HAP-1 (cell line): ENCODE data around the gene ACD.

Experiments used
- DNase-seq, 2 experiments: peaks; one replicate each; pipeline ENCODE4 v3.0.0-alpha.2; 2016 to 2020; ENCODE audit warnings: low spot score in 2 of 2
- H3K27me3 ChIP-seq: fragments of 250-450 bp; sonication (Bioruptor Pico); 2 replicates; pipeline ENCODE4 v1.5.1; 2020; ENCODE audit warnings: low read depth, mild to moderate bottlenecking, moderate library complexity
- H3K36me3 ChIP-seq: fragments of 250-450 bp; sonication (Bioruptor Pico); replicated peaks from 2 replicates; pipeline ENCODE4 v1.5.1; 2020; ENCODE audit warnings: mild to moderate bottlenecking
- H3K4me1 ChIP-seq: fragments of 250-450 bp; sonication (Bioruptor Pico); 2 replicates; pipeline ENCODE4 v1.5.1; 2020; ENCODE audit warnings: mild to moderate bottlenecking
- H3K4me3 ChIP-seq: fragments of 250-450 bp; sonication (Bioruptor Pico); 2 replicates; pipeline ENCODE4 v1.5.1; 2020; ENCODE audit warnings: mild to moderate bottlenecking, moderate library complexity
- H3K9me3 ChIP-seq: fragments of 250-450 bp; sonication (Bioruptor Pico); 2 replicates; pipeline ENCODE4 v1.5.1; 2020; ENCODE audit warnings: mild to moderate bottlenecking, moderate library complexity
- in situ Hi-C: fragments of 300-500 bp; cut with MboI; formaldehyde crosslinking; loops from 3 replicates; pipeline ENCODE4 v1.14.3; 2020; ENCODE audit warnings: low sequenced_read_pairs, inconsistent platforms, mixed read lengths

ACD gene

DNA sequence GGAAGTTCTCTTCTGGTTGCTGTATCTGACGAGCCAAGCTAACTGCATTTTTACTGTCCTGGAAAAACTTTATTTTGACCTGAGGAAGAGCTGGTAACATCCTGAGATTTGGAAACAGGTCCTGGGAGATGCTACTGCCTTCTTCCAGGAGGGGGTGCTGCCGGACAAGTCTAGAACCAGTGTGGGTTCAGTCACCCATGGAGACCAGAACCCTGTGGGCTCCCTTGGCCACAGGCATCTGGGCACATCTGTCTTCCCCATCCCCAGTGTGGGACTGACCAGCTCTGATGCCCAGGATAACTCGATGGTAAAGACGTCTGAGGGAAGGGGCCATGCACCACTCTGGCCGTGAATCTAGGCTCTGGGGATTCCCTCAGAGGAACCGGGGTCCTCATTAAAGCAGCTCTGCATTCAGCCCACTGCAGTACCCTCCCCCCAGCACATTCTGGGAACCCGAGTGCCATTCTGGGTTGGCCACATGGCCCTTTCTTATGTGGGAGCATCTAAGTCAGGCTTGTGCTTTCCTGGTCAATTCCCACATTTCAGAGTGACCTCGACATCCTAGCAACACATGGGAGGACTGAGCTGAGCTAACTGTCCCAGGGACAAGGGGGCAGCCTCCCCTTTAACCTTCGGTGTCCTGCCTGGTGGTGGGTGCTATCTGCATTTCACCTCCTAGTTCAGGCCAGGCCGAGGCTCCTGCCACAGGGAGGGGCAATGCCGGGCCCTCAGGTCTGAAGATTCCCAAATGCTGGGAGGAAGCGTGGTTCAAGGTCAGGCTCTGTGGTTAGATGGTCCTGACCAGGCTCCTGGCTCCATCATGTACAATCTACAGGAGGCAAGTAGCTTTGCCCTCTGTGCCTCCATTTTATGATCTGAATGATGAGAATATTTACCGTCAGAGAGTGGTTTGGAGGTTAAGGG, 12.9 kb upstream of the ACD start:
- peak; percentile 36 to 85 for DNase-seq
- Histone ChIP-seq H3K4me1 (peaks cover 3% of the 10 kb centered on the region; the same call in 1 of the 2 replicates), H3K4me3 (no peak overlapping the region), H3K36me3 (no peaks in the 10 kb centered on the region), H3K27me3 (no peaks in the 10 kb centered on the region), H3K9me3 (no peaks in the 10 kb centered on the region)
- in situ Hi-C loops = loop anchor here (10.0 kb wide), 1 partner anchor 372 kb away; no protein-coding TSS in a partner anchor

DNA sequence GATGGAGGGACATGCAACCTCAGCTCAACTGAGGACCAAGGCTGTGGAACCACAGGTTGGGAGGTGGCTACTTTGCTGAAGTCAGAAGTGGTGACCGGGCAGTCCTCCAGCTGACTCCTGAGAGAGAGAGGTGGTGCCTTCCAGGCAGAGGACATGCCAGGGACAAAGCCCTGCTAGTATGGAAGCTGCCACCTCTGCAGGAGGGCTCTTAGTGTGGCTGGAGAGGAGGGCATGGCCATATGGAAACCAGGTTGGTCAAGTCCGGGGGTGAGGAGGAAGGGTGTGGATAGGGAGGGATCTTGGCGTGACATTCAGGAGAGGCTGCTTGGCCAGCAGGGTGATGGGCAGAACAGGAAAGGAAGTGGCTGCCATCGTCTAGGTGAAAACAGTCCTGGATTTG, 12.2 kb upstream of the ACD start:
- Histone ChIP-seq H3K9me3 (no peaks in the 10 kb centered on the region), H3K36me3 (no peaks in the 10 kb centered on the region), H3K27me3 (no peaks in the 10 kb centered on the region), H3K4me3 (no peak overlapping the region), H3K4me1 (peaks cover 10% of the 10 kb centered on the region)
- DNase-seq = no peak
- in situ Hi-C loops = loop anchor here (10.0 kb wide), 1 partner anchor 372 kb away; no protein-coding TSS in a partner anchor

GRCh38 chr16:67669499-67670101, 9.5 kb upstream of the ACD start:
- Histone ChIP-seq H3K4me3 (no peak overlapping the region), H3K36me3 (no peaks in the 10 kb centered on the region; the same call in 1 of the 2 replicates), H3K9me3 (no peaks in the 10 kb centered on the region), H3K4me1 (peaks cover 23% of the 10 kb centered on the region), H3K27me3 (no peaks in the 10 kb centered on the region)
- in situ Hi-C loops = loop anchor here (5.0 to 10.0 kb wide), 2 partner anchors 258 to 375 kb away; no protein-coding TSS in a partner anchor
- DNase-seq = no peak

DNA sequence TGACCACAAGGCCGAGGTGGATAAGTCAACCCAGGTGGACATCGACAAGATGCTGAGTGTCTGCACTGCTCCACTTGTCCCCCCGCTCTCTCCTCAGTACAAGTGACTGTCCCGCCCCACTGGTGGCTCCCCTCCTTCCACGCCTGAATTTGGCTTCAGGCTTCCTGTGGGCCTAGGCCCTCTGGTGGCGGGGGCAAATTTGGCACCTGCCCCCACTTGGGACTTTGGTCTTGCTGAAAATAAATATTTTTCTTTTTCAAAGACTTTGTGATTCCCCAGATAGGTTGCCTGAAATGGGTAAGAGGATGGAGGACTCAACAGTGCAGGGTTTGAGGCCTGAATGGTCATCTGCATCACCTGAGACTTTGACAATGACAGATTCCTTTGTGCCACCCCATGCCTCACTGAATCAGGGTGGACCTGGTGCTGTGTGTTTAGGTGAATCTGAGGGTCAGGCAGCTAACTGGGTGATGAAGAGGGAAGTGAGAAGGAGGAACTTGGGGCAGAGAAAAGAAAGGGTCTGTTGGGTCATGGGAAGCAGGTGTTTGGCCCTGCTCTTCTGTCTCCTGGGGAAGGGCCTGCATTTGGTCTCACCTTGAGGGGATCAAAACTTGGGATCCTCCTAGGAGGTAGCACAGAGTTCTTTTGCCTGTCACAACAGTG, 8.6 kb upstream of the ACD start:
- DNase-seq = no peak
- no peaks in the 10 kb centered on the region for H3K27me3 ChIP-seq
- H3K9me3 ChIP-seq = no peaks in the 10 kb centered on the region
- H3K4me3 ChIP-seq = no peak overlapping the region
- H3K4me1 ChIP-seq = peaks cover 23% of the 10 kb centered on the region
- in situ Hi-C loops = loop anchor here (5.0 kb wide), 1 partner anchor 259 kb away; no protein-coding TSS in a partner anchor
- no peaks in the 10 kb centered on the region; the same call in 1 of the 2 replicates for H3K36me3 ChIP-seq

DNA sequence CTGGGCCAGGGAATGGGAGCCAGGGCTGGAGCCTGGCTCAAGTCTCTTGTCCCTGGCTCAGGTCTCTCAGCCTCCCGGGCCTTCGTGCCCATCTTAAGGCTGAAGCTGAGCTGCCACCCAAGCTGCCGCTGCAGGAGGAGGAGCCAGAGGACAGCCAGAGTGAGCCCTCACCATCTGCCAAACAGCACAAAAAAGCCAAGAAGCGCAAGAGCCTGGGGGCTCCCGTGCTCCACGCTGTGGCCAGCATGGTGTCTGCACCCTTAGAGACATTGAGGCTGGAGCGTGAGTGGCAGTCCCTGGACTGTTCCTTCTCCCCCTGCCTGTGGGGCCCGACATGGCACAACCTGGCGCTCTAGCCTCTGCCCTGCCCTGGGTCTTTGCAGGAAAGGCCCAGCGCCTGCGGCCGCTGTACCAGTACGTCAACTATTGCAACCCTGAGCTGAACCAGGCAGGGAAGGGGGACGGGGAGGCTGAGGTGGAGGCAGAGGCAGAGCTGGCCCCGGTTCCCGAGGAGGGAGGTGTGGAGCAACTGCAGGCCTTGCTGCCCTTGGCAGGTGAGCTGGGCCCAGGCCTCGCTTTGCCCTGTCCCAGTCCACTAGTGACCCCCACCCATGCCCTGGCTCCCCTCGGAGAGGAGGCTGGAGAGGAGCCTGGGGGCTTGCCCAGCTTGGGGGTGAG, 7.9 kb upstream of the ACD start:
- in situ Hi-C loops = loop anchor here (5.0 kb wide), 1 partner anchor 259 kb away; no protein-coding TSS in a partner anchor
- H3K9me3 ChIP-seq = no peaks in the 10 kb centered on the region
- H3K4me1 ChIP-seq = peaks cover 23% of the 10 kb centered on the region
- peaks cover 5% of the 10 kb centered on the region; the same call in 1 of the 2 replicates for H3K36me3 ChIP-seq
- DNase-seq = peak; percentile 91 to 94
- H3K27me3 ChIP-seq = no peaks in the 10 kb centered on the region
- H3K4me3 ChIP-seq = peak overlapping the region; percentile 73

GRCh38 chr16:67667453-67667816, 7.4 kb upstream of the ACD start:
- Histone ChIP-seq H3K4me3 (peak overlapping the region; percentile 73), H3K36me3 (peaks cover 6% of the 10 kb centered on the region; the same call in 1 of the 2 replicates), H3K4me1 (peaks cover 23% of the 10 kb centered on the region), H3K9me3 (no peaks in the 10 kb centered on the region), H3K27me3 (no peaks in the 10 kb centered on the region)
- in situ Hi-C loops = loop anchor here (5.0 kb wide), 1 partner anchor 260 kb away; no protein-coding TSS in a partner anchor
- DNase-seq = no peak

- Histone ChIP-seq H3K27me3 (no peaks in the 10 kb centered on the region), H3K36me3 (peaks cover 6% of the 10 kb centered on the region; the same call in 1 of the 2 replicates), H3K4me3 (peak within 1 kb of the TSS; percentile 73), H3K4me1 (peaks cover 23% of the 10 kb centered on the region), H3K9me3 (no peaks in the 10 kb centered on the region)
- in situ Hi-C loops = loop anchor here (5.0 kb wide), 1 partner anchor 260 kb away; no protein-coding TSS in a partner anchor
- peak; percentile 89 to 91 for DNase-seq
These were observed 6.7 kb upstream of the ACD start, which contains the start of the genes C16orf86 and ENKD1 for GRCh38 chr16:67666559-67667452. C16orf86 (plus strand) TSS chr16:67666814; CDS start chr16:67666971, 157 bp downstream. ENKD1 (minus strand) TSS chr16:67666750; CDS start chr16:67666442, 308 bp downstream.

GRCh38 chr16:67666032-67666551, 6.0 kb upstream of the ACD start:
- peak in 1 of 2 experiments; percentile 66 for DNase-seq
- in situ Hi-C loops = loop anchor here (5.0 kb wide), 1 partner anchor 261 kb away; no protein-coding TSS in a partner anchor
- peak overlapping the region; percentile 73 for H3K4me3 ChIP-seq

GRCh38 chr16:67665598-67665997, 5.5 kb upstream of the ACD start:
- no peaks in the 10 kb centered on the region for H3K27me3 ChIP-seq
- in situ Hi-C loops = loop anchor here (5.0 kb wide), 1 partner anchor 262 kb away; no protein-coding TSS in a partner anchor
- no peak for DNase-seq
- peak overlapping the region; percentile 73 for H3K4me3 ChIP-seq
- H3K9me3 ChIP-seq = no peaks in the 10 kb centered on the region
- peaks cover 23% of the 10 kb centered on the region for H3K4me1 ChIP-seq
- peaks cover 6% of the 10 kb centered on the region; the same call in 1 of the 2 replicates for H3K36me3 ChIP-seq

More at GRCh38 chr16:67666032-67666551, 6.0 kb upstream of the ACD start:
- H3K9me3 ChIP-seq = no peaks in the 10 kb centered on the region
- H3K27me3 ChIP-seq = no peaks in the 10 kb centered on the region
- peaks cover 23% of the 10 kb centered on the region for H3K4me1 ChIP-seq
- peaks cover 6% of the 10 kb centered on the region; the same call in 1 of the 2 replicates for H3K36me3 ChIP-seq

GRCh38 chr16:67664871-67665270, 4.8 kb upstream of the ACD start:
- no peak overlapping the region for H3K4me3 ChIP-seq
- H3K9me3 ChIP-seq = no peaks in the 10 kb centered on the region
- peaks cover 10% of the 10 kb centered on the region for H3K36me3 ChIP-seq
- peaks cover 23% of the 10 kb centered on the region for H3K4me1 ChIP-seq
- DNase-seq = no peak
- in situ Hi-C loops = loop anchor here (5.0 kb wide), 1 partner anchor 262 kb away; no protein-coding TSS in a partner anchor
- no peaks in the 10 kb centered on the region for H3K27me3 ChIP-seq

- peaks cover 23% of the 10 kb centered on the region for H3K4me1 ChIP-seq
- H3K27me3 ChIP-seq = no peaks in the 10 kb centered on the region
- in situ Hi-C loops = no loop called here
- peaks cover 12% of the 10 kb centered on the region for H3K36me3 ChIP-seq
- no peaks in the 10 kb centered on the region for H3K9me3 ChIP-seq
- H3K4me3 ChIP-seq = no peak overlapping the region
- DNase-seq = no peak
These were observed 4.2 kb upstream of the ACD start for GRCh38 chr16:67664258-67664657.

GRCh38 chr16:67663877-67664222, 3.8 kb upstream of the ACD start:
- no peaks in the 10 kb centered on the region for H3K9me3 ChIP-seq
- peaks cover 27% of the 10 kb centered on the region for H3K4me1 ChIP-seq
- no peaks in the 10 kb centered on the region for H3K27me3 ChIP-seq
- peaks cover 13% of the 10 kb centered on the region for H3K36me3 ChIP-seq
- in situ Hi-C loops = no loop called here
- no peak for DNase-seq
- no peak overlapping the region for H3K4me3 ChIP-seq
